GM21526 (cell line): ENCODE results near the gene CHTF18.

ENCODE experiments used
- ATAC-seq: cut with Tn5 transposase; IDR thresholded peaks from one replicate; pipeline ENCODE4 v1.9.1; 2021; ENCODE audit warnings: moderate library complexity; ENCODE audit not compliant: unreplicated experiment, low FRiP score

The CHTF18 gene

GRCh38 chr16:790086-790485 is 1.7 kb downstream of the CHTF18 start:
- no peak for ATAC-seq

DNA sequence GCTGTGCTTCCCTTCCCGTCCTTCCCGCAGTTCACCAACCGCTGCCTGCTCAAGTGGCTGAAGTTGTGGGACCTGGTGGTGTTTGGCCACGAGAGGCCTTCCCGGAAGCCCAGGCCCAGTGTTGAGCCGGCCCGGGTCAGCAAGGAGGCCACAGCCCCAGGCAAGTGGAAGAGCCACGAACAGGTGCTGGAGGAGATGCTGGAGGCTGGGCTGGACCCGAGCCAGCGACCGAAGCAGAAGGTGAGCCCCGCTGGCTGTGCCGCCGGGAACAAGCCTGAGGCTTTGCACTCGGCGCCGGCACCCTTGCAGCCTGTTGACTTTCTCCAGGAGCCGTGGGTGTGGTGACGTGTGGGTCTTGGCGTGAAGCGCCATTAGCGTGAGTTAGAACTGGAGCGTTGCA is 2.7 kb downstream of the CHTF18 start:
- ATAC-seq, result no peak

DNA sequence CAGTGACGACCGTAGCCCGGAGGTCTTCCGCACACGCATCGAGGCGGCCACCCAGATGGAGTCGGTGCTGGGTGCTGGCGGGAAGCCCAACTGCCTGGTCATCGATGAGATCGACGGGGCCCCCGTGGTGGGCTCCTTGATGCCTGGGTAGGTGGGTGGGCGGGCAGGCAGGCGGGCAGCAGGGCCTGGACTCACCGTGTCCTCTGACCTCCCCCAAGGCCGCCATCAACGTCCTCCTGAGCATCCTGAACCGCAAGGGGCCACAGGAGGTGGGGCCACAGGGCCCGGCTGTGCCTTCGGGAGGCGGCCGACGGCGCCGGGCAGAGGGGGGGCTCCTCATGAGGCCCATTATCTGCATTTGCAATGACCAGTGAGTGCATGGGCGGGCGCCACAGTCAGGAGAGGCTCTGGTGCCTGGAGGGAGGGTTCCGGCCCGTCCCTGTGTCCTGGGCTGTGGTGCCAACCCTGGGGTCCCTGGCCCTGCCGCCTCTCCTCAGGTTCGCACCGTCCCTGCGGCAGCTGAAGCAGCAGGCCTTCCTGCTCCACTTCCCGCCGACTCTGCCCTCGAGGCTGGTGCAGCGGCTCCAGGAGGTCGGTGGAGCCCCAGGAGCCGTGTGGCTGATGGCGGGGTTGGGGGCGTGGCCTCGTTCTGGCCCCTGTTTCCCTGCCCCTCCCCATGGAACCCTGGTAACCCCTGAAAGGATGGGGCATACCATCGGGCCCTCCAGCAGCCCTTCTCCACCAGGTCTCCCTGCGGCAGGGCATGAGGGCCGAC is 4.0 kb downstream of the CHTF18 start:
- no peak for ATAC-seq

DNA sequence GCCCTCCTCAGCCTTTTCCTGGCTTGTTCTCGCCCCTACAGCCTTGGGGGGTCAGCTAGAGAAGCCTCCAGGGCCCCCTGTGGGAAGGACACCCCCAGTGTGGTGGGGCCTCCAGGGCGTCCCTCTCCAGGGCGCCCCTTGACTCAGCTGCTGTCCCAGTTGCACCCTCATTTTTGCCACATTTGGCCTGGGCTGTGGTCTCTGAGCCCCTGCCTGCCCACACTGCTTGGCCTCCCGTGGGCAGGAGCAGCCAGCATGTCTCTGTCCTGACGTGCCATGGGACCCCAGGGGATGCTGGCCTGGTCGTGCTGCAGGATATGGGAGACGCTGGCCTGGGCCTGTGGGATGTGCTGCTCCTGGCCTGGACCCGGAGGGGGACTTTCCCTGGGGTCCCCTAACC is 5.0 kb downstream of the CHTF18 start:
- no peak for ATAC-seq

- no peak for ATAC-seq
These were observed 5.8 kb downstream of the CHTF18 start for GRCh38 chr16:794091-794822.

DNA sequence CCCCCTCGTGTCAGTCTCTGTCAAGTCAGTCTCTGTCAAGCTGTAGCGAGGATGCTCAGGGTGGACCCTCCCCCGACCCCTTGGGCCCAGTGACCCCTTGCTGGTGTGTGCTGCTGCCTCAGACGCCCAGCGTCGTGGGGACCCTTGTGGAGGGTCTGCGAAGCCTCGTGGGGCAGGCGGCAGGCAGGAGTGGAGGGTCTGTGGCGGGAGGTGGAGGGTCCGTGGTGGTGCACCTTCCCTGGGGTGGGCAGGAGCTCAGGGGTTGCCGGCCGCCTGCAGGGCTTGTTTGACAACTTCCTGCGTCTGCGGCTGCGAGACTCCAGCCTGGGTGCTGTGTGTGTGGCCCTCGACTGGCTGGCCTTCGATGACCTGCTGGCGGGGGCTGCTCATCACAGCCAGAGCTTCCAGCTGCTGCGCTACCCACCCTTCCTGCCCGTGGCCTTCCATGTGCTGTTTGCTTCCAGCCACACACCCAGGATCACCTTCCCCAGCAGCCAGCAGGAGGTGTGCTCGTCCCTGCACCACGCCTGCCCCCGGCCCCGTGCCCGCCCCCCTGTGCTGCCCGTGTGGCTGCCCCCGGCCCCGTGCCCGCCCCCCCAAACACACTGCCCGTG is 6.5 kb downstream of the CHTF18 start:
- ATAC-seq, result no peak

- no peak for ATAC-seq
These were observed 7.3 kb downstream of the CHTF18 start for GRCh38 chr16:795580-796229.

DNA sequence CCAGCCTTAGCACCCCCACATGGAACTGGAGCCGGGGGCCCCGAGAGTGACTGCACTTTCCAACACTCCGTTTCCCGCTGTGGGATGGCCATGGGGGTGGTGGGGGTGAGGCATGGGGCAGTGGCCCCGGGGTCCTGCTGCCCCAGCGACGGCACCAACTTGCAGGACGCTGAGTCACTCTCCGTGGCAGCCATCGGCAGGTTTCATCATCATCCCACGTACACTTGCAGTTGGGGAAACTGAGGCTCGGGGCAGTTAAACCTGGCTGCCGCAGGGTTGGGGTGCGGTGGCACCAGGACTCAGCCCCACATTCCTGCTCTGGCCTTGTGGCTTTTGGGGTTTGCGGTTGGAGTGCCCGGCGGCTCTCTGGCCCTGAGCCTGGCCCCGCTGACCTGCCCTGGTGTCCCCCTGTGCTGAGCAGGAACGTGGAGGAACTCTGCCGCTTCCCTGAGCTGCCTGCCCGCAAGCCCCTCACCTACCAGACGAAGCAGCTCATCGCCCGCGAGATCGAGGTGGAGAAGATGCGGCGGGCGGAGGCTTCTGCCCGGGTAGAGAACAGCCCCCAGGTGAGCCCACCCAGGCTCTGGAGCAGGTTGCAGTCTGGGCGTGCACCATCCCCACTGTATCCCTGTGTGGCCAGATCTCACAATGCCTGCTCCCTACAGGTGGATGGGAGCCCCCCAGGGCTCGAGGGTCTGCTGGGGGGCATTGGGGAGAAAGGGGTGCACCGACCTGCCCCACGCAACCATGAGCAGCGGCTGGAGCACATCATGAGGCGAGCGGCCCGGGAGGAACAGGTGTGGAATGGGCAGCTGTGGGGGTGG is 8.1 kb downstream of the CHTF18 start:
- no peak for ATAC-seq

GRCh38 chr16:797120-797420 is 8.7 kb downstream of the CHTF18 start:
- ATAC-seq, result no peak

DNA sequence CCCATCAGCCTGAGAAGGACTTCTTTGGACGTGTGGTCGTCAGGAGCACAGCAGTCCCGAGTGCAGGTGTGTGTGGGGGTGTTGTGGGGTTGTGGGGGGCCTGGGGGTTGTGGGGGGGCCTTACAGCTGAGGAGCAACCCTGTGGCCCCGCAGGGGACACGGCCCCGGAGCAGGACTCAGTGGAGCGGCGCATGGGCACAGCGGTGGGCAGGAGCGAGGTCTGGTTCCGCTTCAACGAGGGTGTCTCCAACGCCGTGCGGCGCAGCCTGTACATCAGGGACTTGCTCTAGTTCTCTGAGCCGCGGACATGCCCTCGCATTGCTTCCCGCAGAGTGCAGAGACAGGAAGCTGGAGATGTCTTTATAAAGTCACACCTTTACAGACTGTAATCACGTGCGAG is 9.3 kb downstream of the CHTF18 start:
- no peak for ATAC-seq

DNA sequence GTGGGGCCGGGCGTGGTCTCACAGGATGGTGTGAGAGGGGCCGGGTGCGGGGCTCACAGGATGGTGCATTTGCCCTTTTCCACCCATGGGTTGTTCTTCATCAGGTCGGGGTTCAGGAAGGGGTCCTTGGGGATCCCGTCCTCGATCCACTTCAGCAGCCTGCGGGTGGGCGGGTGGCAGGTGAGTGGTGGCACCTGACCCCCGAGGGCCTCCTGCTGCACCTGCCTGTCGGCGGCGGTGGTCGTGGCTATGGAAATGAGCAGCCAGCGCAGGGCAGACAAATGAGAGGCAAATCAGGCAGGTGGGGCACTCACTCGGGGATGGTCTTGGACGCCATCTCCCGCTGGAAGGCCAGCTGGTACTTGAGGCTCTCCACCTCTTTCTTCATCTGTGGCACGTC is 10.2 kb downstream of the CHTF18 start:
- no peak for ATAC-seq

GRCh38 chr16:799111-799947 is 10.9 kb downstream of the CHTF18 start:
- ATAC-seq, result no peak

DNA sequence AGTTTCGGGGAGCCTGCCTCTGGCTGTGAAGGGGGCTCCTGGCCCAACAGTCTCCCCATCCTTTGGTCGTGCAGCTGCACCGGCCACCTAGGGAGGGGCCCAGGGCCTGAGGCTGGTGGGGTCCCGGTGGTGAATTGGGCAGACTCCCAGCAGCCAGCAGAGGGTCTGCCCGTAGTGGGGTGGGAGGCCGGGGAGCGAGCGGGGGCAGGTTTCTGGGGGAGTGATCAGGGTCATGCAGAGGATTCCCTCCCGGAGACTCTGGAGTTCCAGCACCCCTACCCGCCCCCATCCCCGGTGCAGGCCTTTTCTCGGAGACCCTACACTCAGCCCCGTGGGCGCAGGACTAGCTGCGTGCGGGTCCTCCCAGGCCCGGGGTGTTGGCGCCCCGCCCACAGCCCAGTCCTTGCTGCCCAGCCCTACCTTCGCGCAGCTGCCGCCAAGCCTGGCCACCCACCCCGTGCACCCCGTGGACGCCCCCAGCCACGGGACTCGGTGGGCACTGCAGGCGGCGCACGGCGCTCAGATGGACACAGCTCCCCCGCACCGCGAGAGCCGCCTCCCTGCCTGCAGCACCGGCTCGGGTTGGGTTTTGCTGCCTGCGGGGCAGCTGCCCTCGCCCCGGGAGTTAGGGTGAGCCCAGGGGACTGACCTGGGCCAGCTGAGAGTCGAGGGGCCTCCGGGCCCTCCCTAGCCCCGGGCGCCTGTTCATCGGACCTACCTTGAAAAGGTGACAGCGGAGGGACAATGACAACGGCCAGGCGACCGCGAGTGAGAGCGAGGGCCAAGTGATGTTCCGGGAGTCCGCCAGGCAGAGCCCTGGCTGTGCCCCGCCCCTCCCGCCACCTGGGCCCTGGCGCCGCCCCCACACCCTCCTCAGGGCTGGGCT is 11.8 kb downstream of the CHTF18 start, which contains the start of gene GNG13:
Gene GNG13 (minus strand): TSS at position 787 of the 886 bp plus-strand sequence. CDS start 1,657 bp downstream, outside the sequence.
- ATAC-seq, result no peak

DNA sequence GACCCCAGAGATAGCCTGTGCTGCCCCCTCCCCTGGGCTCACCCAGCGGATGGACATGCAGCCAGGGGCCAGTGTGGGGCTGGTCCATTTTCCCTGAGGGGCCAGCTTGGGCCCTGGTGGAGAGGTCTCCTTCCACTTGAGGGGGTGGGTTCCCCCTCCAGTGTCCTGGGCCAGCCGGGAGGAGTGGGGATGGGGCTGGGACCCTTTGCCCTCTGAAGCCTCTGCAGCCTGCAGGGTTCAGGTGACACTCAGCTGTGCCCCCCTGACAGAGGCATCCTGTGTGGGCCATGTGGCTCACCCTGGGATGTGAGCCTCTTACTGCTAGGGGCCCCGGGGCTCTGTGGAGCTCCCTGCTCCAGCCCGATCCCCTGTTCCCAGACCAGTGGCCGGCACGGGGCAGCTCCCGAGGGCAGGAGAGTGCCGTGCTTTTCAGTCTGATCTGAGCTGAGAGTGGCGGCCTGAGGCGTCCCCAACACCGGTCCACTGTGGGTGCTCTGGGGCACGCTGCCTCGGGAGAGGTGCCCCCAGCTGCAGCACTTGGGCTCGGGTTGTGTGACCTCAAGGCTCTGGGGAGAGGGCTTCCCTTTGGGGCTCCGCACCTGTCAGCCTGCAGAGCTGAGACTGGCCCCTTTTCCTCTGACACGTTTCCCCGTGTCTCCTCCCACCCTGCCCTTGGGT is 12.6 kb downstream of the CHTF18 start:
- ATAC-seq, result no peak

DNA sequence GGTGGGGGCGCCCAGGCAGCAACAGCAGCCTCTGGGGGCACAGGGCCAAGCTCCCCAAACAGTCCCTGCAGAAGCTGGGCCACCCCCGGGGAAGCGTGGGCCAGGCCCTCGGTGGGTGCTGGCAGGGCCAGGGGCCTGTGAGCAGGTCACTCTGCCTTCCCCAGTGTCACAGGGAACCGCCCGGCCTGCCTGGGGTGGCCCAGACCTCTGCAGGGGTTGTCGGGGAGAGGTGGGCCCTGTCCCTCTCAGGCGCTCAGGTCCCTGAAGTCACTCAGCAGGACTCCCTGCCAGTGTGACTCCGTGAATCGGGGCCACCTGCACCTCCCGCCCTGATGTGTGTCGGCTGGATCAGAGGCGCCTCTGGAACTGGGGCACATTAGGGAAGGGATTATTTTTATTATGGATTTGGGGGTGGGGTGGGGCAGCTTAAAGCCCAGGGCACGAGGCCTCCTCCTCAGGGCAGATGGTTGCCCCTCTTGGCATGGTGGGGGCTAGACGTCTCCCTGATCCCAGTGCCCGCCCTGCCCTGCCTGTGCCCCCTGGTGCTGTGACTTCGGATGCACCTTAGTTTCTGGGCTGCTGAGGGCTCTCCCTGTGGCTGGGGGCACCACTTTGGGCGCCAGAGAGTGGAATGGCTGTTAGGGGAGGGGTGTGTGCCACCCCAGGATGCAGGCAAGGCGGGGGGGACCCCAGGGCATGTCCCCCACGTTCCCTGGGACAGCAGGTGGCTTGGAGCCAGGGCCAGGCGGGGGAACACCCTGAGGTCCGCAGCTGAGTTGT is 13.4 kb downstream of the CHTF18 start:
- ATAC-seq, result no peak

DNA sequence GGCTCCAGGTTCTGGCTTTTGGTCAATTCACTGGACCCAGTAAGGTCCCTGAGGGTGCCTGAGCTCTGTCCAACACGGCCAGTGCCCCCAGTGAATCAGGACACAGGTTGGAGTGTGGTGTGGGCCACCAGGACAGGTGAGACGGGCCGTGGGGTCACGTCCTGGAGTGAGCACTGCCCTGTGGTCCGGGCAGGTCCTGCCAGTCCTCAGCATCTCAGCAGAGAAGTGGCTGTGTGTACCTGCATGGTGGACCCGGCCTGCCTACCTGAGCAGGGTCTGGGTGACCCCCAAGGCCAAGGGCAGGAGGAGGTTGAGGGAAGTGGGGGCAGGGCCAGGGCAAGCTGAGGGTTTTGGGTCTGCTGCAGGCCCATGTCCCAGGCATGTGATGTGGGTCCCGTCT is 14.0 kb downstream of the CHTF18 start:
- no peak for ATAC-seq
